Liver (tissue), 3 donors: ENCODE measurements around the gene BEST4.

ENCODE experiments used
- ATF3 ChIP-seq: IDR thresholded peaks from 2 replicates; pipeline ENCODE4 v1.6.1; 2016; ENCODE audit warnings: antibody characterized with exemption
- CTCF ChIP-seq: fragments of 150-350 bp; IDR thresholded peaks from 2 replicates; pipeline ENCODE4 v1.5.1; 2017; ENCODE audit warnings: improper control_type of control experiment, low read depth, low read length; ENCODE audit not compliant: missing input control
- EGR1 ChIP-seq, 2 donors: IDR thresholded peaks; 2 replicates each; pipeline ENCODE4 v1.6.1; 2016 to 2018; ENCODE audit warnings: antibody characterized with exemption in 2 of 2, low read depth in 2 of 2
- FOXA1 ChIP-seq: IDR thresholded peaks from 2 replicates; pipeline ENCODE4 v1.6.1; 2016; ENCODE audit warnings: antibody characterized with exemption
- GABPA ChIP-seq, 2 donors: IDR thresholded peaks in 1 of 2; conservative IDR thresholded peaks in 1 of 2; 2 replicates each; pipeline ENCODE4 v1.6.1; 2016; ENCODE audit warnings: antibody characterized with exemption in 2 of 2, mild to moderate bottlenecking in 1 of 2, moderate library complexity in 1 of 2
- JUND ChIP-seq, 2 donors: IDR thresholded peaks; 2 replicates each; pipeline ENCODE4 v1.6.1; 2016; ENCODE audit warnings: antibody characterized with exemption in 2 of 2
- MAX ChIP-seq: IDR thresholded peaks from 2 replicates; pipeline ENCODE4 v1.6.1; 2016; ENCODE audit warnings: antibody characterized with exemption
- NR2F2 ChIP-seq: IDR thresholded peaks from 2 replicates; pipeline ENCODE4 v1.6.1; 2016; ENCODE audit warnings: antibody characterized with exemption
- RAD21 ChIP-seq, 2 donors: IDR thresholded peaks; 2 replicates each; pipeline ENCODE4 v1.6.1; 2016; ENCODE audit warnings: antibody characterized with exemption in 2 of 2, mild to moderate bottlenecking in 2 of 2
- REST ChIP-seq: IDR thresholded peaks from 2 replicates; pipeline ENCODE4 v1.6.1; 2016; ENCODE audit warnings: antibody characterized with exemption, mild to moderate bottlenecking
- TAF1 ChIP-seq: conservative IDR thresholded peaks from 2 replicates; pipeline ENCODE4 v1.6.1; 2016; ENCODE audit warnings: antibody characterized with exemption, mild to moderate bottlenecking
- YY1 ChIP-seq: IDR thresholded peaks from 2 replicates; pipeline ENCODE4 v1.6.1; 2016; ENCODE audit warnings: antibody characterized with exemption, mild to moderate bottlenecking
- ZBTB33 ChIP-seq: IDR thresholded peaks from 2 replicates; pipeline ENCODE4 v1.6.1; 2016; ENCODE audit warnings: antibody characterized with exemption
- donor health status: healthy.
- donor health status: healthy.

- TF ChIP-seq MAX (no peak), CTCF (no peak), RAD21 (IDR thresholded peaks at IDR 0.05) (no peak), FOXA1 (no peak), REST (no peak), YY1 (no peak), EGR1 (IDR thresholded peaks at IDR 0.05; ENCODE audit: low read depth in 2 of 2) (no peak), NR2F2 (no peak), ZBTB33 (no peak), JUND (IDR thresholded peaks at IDR 0.05) (no peak), ATF3 (no peak), TAF1 (no peak), GABPA (IDR thresholded peaks at IDR 0.05 in 1 of 2, conservative IDR thresholded peaks at IDR 0.05 in 1 of 2) (no peak)
These were observed 47.8 kb downstream of the BEST4 start for GRCh38 chr1:44740179-44740617.
